ENCODE measurements around the gene SPECC1L.

Gene SPECC1L

GRCh38 chr22:24433001-24433827 is 162.6 kb downstream of the SPECC1L start:
- DNase-seq = no peak

GRCh38 chr22:24433828-24434470 is 163.3 kb downstream of the SPECC1L start:
- DNase-seq = peak; percentile 32

- peak; percentile 20 for DNase-seq
These were observed 164.1 kb downstream of the SPECC1L start for GRCh38 chr22:24434471-24435322.

GRCh38 chr22:24435323-24435645 is 164.7 kb downstream of the SPECC1L start:
- no peak for DNase-seq

- DNase-seq = peak; percentile 36
These were observed 165.3 kb downstream of the SPECC1L start for GRCh38 chr22:24435861-24436371.

- no peak for DNase-seq
These were observed 165.9 kb downstream of the SPECC1L start for GRCh38 chr22:24436553-24436952.

GRCh38 chr22:24437091-24437490 is 166.5 kb downstream of the SPECC1L start:
- no peak for DNase-seq

GRCh38 chr22:24437741-24438328 is 167.2 kb downstream of the SPECC1L start:
- DNase-seq = no peak

- DNase-seq = no peak
These were observed 169.7 kb downstream of the SPECC1L start for GRCh38 chr22:24440270-24440717.

- DNase-seq = no peak
These were observed 170.2 kb downstream of the SPECC1L start for GRCh38 chr22:24440718-24441405.

- no peak for DNase-seq
These were observed 171.0 kb downstream of the SPECC1L start for GRCh38 chr22:24441406-24442351.

- no peak for DNase-seq
These were observed 171.7 kb downstream of the SPECC1L start for GRCh38 chr22:24442352-24442744.

- DNase-seq = no peak
These were observed 173.0 kb downstream of the SPECC1L start for GRCh38 chr22:24443668-24444067.

- DNase-seq = no peak
These were observed 173.6 kb downstream of the SPECC1L start for GRCh38 chr22:24444251-24444650.

GRCh38 chr22:24444729-24445466 is 174.3 kb downstream of the SPECC1L start:
- DNase-seq = no peak

- peak; percentile 11 for DNase-seq
These were observed 175.0 kb downstream of the SPECC1L start for GRCh38 chr22:24445481-24446259.

- no peak for DNase-seq
These were observed 175.6 kb downstream of the SPECC1L start for GRCh38 chr22:24446260-24446611.

- DNase-seq = no peak
These were observed 180.0 kb downstream of the SPECC1L start for GRCh38 chr22:24450610-24451009.

- no peak for DNase-seq
These were observed 180.5 kb downstream of the SPECC1L start for GRCh38 chr22:24451162-24451561.

- no peak for DNase-seq
These were observed 183.2 kb downstream of the SPECC1L start for GRCh38 chr22:24453853-24454252.
